Stimulated activated CD4-positive, alpha-beta T cell treated with anti-CD3 and anti-CD28 coated beads, TNF-alpha, amount 100 ng/mL, for 4 hours (primary cell): ENCODE results near the gene REC114.
"Not testable (repeated sequence)": the region's sequence is repeated elsewhere in the genome, so short reads cannot be mapped to it uniquely, and the experiment has no call there.

ENCODE experiments used
- DNase-seq, 3 experiments: peaks; one replicate each; pipeline ENCODE4 v3.0.0-alpha.2; 2020; ENCODE audit warnings: low read depth in 3 of 3

Gene REC114

DNA sequence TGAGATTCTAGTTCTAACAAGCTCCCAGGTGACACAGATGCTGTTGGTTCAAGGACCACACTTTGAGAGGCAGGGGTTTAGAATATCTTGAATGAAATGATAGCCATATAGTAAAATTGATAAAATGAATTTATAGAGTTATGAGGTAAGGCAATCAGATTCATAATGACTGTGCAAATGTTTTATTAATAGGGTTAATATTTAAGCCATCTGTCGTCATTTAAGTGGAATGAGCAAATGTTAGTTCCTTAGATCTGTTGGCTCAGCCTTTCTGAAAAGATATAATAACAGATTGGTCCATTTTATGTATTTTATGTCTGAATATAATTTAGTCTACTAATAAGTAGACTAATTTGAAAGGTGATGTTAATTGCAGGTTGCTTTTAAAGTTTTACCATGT, 12.9 kb downstream of the REC114 start:
- DNase-seq = no peak

DNA sequence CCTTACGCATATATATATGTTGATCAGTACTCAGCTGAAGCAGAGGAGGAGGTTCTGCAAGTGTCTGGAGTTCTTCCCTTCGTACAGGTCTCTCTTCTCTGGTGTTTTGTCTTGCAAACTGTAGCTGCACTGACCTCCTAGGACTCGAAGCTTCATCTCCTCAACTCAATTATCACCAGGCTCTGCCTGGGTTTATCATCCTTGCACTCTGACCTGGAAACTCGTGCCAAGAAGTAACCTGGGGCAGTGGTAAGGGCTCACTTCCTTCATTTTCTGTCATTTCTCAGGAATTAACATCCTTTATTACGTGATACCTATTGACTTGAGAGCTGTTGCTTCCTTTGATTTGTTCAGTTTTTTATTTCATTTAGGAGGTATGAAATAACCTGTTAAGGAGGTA, 14.4 kb downstream of the REC114 start:
- no peak for DNase-seq

DNA sequence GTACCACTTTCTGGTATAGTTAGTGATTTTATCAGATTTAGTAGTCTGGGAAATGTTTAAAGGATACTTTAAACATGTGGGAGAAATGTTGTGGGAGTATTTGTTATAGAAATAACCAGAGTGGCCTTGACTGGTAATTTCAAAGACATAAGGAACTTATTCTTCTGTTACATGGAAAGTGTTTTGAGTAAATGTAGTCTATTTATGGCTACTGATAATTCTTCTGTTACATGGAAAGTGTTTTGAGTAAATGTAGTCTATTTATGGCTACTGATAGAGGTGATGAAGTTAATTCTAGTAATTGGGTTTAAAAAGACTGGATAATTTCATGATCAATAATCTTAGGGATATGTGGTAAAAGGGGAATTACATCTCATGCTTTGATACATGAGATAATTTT, 17.7 kb downstream of the REC114 start:
- DNase-seq = no peak

GRCh38 chr15:73464602-73465001, 21.6 kb downstream of the REC114 start:
- DNase-seq = no peak

- DNase-seq = no peak
Measured at GRCh38 chr15:73467758-73468157, 24.8 kb downstream of the REC114 start.

GRCh38 chr15:73474785-73475184, 31.8 kb downstream of the REC114 start:
- DNase-seq = no peak

DNA sequence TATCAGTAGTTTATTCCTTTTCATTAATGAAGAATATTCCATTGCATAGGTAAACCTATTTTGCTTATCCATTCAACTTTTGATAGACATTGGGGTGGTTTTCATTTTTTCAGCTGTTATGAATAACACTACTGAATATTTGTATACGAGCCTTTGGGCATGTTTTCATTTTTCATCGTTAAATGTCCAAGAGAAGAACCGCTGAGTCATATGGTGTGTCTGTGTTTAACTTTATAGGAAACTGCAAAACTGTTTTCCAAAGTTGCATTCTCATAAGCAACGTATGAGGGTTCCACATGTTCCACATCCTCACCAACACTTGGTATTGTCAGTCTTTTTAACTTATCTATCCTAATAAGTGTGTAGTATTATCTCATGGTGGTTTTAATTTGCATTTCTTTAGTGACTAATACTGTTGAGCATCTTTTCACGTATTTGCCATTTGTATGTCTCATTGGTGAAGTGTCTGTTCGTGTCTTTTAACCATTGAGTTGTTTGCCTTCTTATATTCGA, 33.8 kb downstream of the REC114 start:
- DNase-seq = no peak

DNA sequence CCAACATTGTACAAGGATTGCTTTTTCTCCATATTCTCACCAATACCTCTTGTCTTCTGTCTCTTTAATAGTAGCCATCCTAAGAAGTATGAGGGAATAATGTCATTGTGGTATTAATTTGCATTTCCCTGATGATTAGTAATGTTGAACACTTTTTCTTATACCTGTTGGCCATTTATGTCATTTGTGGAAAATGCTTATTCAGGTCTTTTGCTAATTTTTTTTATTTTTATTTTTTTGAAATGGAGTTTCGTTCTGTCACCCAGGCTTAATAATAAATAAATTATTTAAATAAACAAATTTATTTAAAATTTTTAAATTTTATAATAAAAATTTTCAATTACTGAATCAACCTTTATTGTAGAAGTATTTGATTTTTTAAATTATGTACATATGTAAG, 37.1 kb downstream of the REC114 start:
- DNase-seq = no peak

DNA sequence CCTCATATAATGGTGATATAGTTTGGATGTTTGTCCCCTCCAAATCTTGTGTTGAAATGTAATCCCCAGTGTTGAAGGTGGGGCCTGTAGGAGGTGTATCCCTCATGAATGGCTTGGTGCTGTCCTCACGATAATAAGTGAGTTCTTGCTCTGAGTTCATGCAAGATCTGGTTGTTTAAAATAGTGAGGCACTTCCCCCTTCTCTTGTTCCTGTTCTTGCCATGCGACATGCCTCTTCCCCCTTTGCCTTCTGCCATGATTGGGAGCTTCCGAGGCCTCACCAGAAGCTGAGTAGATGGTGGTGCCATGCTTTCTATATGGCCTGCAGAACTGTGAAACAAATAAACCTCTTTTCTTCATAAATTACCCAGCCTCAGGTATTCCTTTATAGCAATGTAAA, 39.2 kb downstream of the REC114 start:
- no peak for DNase-seq

- no peak for DNase-seq
Measured at GRCh38 chr15:73483053-73483452, 40.1 kb downstream of the REC114 start.

DNA sequence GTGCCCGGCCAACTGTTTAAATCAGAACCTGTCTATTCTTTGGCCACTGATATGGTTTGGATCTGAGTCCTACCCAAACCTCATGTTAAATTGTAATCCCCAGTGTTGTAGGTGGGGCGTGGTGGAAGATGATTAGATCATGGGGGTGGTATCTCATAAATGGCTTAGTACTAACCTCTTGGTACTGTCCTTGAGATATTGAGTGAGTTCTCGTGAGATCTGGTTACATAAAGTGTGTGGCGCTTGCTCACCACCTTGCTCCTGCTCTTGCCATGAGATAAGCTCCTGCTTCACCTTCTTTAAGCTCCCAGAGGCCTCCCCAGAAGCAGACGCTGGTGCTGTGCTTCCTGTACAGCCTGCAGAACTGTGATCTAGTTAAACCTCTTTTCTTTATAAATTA, 42.4 kb downstream of the REC114 start:
- no peak for DNase-seq

- DNase-seq = not testable (repeated sequence)
Measured at GRCh38 chr15:73485885-73486284, 42.9 kb downstream of the REC114 start.

DNA sequence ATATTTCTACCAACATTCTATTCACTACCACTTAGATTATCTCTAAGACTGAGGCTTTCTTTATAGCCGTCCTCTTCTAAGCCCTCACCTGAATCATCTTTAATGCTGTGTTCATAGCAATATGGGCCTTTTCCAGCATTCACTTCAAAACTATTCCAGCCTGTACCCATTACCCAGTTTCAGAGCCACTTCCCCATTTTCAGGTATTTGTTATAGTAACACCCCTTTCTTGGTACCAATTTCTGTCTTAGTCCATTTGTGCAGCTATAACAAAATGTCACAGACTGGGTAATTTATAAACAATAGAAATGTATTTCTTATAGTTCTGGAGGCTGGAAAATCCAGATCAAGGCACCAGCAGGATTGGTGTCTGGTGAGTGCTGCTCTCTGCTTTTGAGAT, 45.7 kb downstream of the REC114 start:
- no peak for DNase-seq

DNA sequence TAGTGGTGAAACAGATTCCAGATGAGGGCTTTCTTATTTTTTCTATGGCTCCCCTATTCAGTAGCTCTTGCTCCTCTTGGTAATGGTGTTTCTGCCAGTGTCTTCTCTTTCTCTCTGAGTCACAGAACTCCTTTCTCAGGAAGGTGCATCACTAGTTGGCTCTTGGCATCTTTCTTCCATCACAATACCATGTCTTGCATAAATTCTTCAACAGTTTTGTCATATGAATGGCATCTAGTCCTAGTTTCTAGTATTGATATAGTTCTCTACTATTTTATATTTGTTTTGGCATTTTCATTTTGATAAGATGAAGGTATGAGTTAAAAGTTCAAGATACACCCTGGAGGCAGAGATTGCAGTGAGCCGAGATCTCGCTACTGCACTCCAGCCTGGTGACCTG, 51.0 kb downstream of the REC114 start:
- no peak for DNase-seq

GRCh38 chr15:73495181-73495580, 52.2 kb downstream of the REC114 start:
- DNase-seq = no peak

DNA sequence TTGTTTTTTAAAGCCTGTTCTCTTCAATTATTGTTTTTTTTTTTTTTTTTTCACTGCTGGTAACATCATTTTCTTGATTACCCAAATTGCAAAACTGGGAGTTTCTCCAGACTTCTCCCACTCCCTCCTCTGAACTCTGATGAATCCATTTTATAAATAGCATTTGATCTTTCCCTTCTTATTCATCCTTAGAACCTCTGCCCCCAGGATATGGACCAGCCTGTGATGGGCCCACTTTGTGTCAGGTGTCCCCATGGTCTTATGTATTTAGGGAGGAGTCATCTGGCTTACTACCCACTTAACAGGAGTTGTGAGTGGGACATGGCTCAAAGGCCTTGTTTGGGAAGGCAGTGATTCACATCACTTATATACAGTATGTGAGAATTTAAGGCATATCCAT, 57.7 kb downstream of the REC114 start:
- no peak for DNase-seq

- DNase-seq = no peak
Measured at GRCh38 chr15:73504885-73505284, 61.9 kb downstream of the REC114 start.

DNA sequence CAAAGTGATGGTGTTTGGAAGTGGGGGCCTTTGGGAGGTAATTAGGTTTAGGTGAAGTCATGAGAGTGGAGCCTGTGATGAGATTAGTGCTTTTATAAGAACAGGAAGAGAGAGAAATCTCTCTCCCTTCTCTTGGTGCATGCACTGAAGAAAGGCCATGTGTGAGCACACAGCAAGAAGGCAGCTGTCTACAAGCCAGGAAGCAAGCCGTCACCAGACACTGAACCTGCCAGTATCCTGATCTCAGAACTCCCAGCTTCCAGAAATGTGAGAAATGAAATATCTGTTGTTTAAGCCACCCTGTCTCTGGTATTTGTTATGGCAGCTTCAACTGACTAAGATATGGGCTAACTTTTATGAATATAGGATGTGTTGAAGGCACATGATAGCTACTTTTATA, 72.6 kb downstream of the REC114 start:
- DNase-seq = no peak

DNA sequence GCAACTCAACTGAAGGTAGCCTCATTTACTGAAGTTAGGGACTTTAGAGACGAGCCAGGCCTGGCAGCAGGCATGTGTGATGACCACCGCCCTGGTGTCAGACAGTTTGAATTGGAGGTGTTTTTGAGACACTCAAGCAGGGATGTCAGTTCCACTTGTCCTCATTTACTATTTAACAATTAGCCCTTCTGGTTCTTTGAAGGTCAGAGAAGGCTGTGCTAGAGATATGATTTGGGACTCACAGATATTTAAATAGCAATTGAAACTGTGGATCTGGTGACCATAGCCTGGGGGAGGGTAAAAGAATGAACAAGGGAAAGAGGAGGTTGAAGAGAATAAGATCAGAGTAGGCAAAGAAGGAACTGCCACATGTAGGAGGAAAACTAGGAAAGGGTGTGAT, 74.6 kb downstream of the REC114 start:
- DNase-seq = no peak

GRCh38 chr15:73518180-73518862, 75.4 kb downstream of the REC114 start:
- DNase-seq = no peak

DNA sequence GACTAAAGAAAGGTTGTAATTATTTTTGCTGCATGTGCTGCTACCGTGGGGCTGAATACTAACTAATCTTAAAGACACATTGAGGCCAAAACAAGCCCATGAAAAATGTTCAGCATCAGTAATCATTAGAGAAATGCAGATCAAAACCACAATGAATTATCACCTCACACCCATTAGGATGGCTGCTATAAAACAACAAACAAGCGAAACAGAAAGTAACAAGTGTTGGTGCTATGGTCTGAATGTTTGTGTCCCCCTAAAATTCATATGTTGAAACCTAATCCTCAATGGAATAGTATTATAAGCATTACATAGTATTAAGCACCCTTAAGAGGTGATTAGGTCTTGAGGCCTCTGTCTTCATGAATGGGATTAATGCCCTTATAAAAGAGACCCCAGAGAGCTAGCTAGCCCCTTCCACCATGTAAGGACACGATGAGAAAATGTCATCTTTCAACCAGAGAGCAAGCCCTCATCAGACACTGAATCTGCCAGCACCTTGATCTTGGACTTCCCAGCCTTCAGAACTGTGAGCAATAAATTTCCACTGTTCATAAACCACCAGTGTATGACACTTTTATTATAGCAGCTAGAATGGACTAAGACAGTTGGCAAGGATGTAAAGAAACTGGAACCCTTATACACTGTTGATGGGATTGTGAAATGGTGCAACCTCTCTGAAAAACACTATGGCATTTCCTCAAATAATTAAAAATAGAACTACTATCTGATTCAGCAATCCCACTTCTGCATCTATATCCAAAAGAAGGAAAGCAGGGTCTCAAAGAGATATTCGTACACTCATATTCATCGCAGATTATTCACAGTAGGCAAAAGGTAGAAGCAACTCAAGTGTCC, 76.1 kb downstream of the REC114 start:
- DNase-seq = no peak

DNA sequence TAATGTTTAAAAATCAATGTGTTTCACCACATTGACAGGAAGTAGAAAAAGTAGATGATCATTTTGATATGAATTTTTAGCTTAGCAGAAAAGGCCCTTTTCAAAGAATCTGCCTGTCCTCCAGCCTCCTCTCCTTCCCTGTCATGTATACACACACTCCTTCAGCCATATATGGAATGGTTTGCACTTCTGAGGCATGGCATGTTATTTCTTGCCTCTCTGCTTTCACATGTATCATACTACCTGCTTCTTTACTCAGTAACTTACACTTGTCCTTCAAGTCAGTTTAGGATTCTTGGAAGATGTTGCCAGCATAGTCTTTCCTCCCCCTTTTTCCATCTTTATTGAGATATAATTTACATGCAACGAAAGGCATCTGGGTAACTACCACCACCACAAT, 79.0 kb downstream of the REC114 start:
- DNase-seq = no peak

DNA sequence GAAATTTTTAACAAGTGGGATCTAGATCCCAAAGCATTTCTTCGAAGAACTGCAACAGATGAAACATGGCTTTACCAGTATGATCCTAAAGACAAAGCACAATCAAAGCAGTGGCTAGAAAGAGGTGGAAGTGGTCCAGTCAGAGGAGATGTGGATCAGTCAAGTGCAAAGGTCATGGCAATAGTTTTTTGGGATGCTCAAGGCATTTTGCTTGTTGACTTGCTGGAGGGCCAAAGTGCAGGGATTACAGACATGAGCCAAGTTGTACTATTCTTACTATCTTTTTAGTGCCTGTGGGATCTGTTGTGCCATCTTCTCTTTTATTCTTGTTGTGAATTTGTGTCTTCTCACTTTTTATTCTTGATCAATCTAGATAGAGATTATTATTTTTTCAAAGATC, 82.0 kb downstream of the REC114 start:
- DNase-seq = no peak
